ENCODE data around the gene TFPI. TPM values are rescaled to one million over a fixed set of nuclear protein-coding genes. Genes with fewer than 3 reads are reported as not detected.
A peak's percentile ranks its signal among the peaks of the same experiment; 100 is the strongest.

The TFPI gene
- total RNA-seq = 17.5 and 23.5 TPM in 2 replicates
- long read RNA-seq, transcript TFPI-201 (8 exons, 3,885 nt) = major isoform, 10 of 24 reads
- long read RNA-seq, partial matches to known transcripts = 6 of 24 reads
- long read RNA-seq, other reads (novel, unspliced or antisense) = 7 of 24 reads

DNA sequence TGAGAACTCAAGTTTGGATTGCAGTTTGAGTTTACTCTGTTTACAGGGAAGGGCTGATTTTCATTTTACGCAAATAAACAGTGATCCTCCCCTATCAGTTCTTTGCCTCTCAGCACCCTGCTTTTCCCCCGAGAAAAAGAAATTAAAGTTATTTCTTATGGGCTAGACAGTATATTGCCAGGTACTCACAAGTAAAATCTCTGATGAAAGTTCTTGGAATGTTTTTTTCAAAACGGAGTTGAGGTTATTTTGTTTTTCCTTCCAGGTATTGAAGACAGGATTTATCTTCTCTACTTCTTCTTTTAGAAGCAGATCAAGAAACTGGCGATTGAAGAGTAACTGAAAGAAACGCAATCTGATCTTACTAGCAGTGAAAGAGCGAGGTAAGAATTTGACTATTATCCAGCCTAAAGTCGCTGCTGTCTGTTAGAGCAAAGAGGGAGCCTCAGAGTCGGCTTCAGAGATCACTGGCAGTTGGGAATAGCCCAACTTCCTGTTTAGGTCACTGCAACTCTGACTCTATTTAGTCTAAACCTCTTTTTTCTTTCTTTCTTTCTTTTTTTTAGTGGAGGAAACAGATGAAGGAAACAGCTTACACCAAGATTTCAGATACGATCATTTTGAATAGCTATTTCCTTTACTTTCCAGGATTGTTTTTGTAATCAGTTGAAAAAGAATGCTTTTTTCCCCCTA, at the start of gene TFPI:
Gene TFPI, minus strand, starts transcription at position 425 of the 693 bp plus-strand sequence. CDS start 50,667 bp downstream, outside the sequence.
- no peak for DNase-seq (ENCODE audit: low spot score, unreplicated experiment)

DNA sequence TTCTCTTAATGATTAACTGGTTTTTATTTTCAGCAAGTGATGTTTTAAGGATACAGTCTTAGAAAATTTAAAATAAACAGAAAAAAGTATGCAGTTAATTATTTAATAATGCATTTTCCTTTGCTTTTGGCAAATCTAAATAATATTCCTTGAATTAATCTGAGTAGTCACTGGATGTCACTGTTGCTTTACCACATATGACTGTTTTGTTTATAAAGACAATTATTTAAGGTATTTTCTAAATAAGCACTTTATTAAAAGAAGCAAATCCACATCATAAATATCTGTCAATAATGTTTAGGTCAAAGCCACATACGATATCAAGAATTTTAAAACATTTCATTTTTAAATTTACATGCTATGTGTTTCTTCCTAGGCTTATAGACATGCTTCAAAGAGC, 40.6 kb upstream of the TFPI start:
- DNase-seq (ENCODE audit: low spot score, unreplicated experiment) = no peak
- no peak overlapping the region for H3K4me3 Mint-ChIP-seq (ENCODE audit: low read depth)
- H3K4me1 Mint-ChIP-seq (ENCODE audit: low read depth) = peaks cover 1% of the 10 kb centered on the region
- no peaks in the 10 kb centered on the region for H3K36me3 Mint-ChIP-seq (ENCODE audit: insufficient read depth)
- TF ChIP-seq, protein P1, sequence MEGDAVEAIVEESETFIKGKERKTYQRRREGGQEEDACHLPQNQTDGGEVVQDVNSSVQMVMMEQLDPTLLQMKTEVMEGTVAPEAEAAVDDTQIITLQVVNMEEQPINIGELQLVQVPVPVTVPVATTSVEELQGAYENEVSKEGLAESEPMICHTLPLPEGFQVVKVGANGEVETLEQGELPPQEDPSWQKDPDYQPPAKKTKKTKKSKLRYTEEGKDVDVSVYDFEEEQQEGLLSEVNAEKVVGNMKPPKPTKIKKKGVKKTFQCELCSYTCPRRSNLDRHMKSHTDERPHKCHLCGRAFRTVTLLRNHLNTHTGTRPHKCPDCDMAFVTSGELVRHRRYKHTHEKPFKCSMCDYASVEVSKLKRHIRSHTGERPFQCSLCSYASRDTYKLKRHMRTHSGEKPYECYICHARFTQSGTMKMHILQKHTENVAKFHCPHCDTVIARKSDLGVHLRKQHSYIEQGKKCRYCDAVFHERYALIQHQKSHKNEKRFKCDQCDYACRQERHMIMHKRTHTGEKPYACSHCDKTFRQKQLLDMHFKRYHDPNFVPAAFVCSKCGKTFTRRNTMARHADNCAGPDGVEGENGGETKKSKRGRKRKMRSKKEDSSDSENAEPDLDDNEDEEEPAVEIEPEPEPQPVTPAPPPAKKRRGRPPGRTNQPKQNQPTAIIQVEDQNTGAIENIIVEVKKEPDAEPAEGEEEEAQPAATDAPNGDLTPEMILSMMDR (IDR thresholded peaks at IDR 0.05; ENCODE audit: unreplicated experiment) = peak; percentile 21
- H3K27me3 Mint-ChIP-seq = no peaks in the 10 kb centered on the region
- no peak overlapping the region for H3K27ac Mint-ChIP-seq
- peaks cover 7% of the 10 kb centered on the region for H3K9me3 Mint-ChIP-seq (ENCODE audit: low read depth)

More for the DNA sequence above, at the start of gene TFPI:
- Mint-ChIP-seq H3K36me3 (ENCODE audit: insufficient read depth) (no peaks in the 10 kb centered on the region), H3K9me3 (ENCODE audit: low read depth) (peaks cover 4% of the 10 kb centered on the region), H3K27me3 (no peaks in the 10 kb centered on the region), H3K27ac (peak within 1 kb of the TSS; percentile 95), H3K4me3 (ENCODE audit: low read depth) (peak within 1 kb of the TSS; percentile 77), H3K4me1 (ENCODE audit: low read depth) (peaks cover 32% of the 10 kb centered on the region)
- TF ChIP-seq, protein P1 (IDR thresholded peaks at IDR 0.05; ENCODE audit: unreplicated experiment) = no peak

DNA sequence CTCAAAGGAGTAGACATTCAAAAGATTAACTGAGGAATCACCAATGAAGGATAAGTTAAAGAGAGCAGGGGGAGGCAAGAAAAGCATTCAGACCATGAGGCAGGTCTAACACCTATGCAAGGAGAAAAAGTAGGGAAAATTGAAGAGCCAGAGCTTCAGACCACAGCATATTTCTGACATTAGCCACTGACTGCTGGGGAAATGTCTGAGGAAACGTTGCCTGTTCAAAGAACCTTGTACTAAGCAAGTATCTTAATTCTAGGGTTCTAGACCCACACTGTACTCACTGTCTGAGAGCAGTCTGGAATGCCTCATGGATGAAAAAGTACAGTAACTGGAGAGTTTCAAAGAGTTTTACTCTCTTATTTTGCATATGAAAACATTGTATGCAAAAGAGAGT, 39.5 kb upstream of the TFPI start:
- no peak overlapping the region for H3K4me3 Mint-ChIP-seq (ENCODE audit: low read depth)
- peaks cover 1% of the 10 kb centered on the region for H3K4me1 Mint-ChIP-seq (ENCODE audit: low read depth)
- H3K9me3 Mint-ChIP-seq (ENCODE audit: low read depth) = peaks cover 8% of the 10 kb centered on the region
- H3K27me3 Mint-ChIP-seq = no peaks in the 10 kb centered on the region
- no peak overlapping the region for H3K27ac Mint-ChIP-seq
- DNase-seq (ENCODE audit: low spot score, unreplicated experiment) = no peak
- no peaks in the 10 kb centered on the region for H3K36me3 Mint-ChIP-seq (ENCODE audit: insufficient read depth)
- TF ChIP-seq, protein P1 (IDR thresholded peaks at IDR 0.05; ENCODE audit: unreplicated experiment) = no peak

DNA sequence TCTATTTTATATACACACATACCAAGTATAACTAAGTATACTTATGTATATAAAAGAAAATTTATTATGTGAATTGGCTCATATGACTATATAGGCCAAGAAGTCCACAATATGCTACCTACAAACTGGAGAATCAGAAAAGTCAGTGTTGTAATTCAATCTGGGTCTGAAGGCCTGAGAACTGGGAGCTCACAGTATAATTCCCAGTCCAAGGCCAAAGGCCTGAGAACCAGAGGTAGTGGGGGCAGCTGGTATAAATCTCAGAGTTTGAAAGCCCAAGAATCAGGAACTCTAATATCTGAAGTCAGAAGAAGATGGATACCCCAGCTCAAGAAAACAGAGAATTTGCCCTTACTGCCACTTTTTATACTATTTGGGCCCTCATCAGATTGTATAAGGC, 38.9 kb upstream of the TFPI start:
- Mint-ChIP-seq H3K4me3 (ENCODE audit: low read depth) (no peak overlapping the region), H3K27ac (no peak overlapping the region), H3K9me3 (ENCODE audit: low read depth) (peaks cover 8% of the 10 kb centered on the region), H3K27me3 (no peaks in the 10 kb centered on the region), H3K36me3 (ENCODE audit: insufficient read depth) (no peaks in the 10 kb centered on the region), H3K4me1 (ENCODE audit: low read depth) (peaks cover 1% of the 10 kb centered on the region)
- TF ChIP-seq, protein P1 (IDR thresholded peaks at IDR 0.05; ENCODE audit: unreplicated experiment) = no peak
- DNase-seq (ENCODE audit: low spot score, unreplicated experiment) = no peak

DNA sequence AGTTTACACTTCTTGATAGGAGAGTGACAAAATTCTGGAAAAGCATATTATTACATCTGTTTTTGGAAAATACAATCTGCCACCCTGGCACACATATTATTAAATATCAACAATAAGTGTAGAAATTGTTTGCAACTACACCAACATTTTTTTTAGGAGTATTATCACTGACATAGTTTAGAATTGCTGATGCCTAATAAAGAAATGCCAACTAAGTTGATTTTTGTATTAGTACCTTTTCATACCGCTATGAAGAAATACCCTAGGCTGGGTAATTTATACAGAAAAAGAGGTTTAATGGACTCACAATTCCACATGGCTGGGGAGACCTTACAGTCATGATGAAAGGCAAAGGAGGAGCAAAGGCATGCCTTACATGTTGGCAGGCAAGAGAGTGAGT, 35.9 kb upstream of the TFPI start:
- no peak for DNase-seq (ENCODE audit: low spot score, unreplicated experiment)
- Mint-ChIP-seq H3K9me3 (ENCODE audit: low read depth) (peaks cover 8% of the 10 kb centered on the region), H3K4me1 (ENCODE audit: low read depth) (peaks cover 1% of the 10 kb centered on the region), H3K36me3 (ENCODE audit: insufficient read depth) (no peaks in the 10 kb centered on the region), H3K4me3 (ENCODE audit: low read depth) (no peak overlapping the region), H3K27ac (no peak overlapping the region), H3K27me3 (no peaks in the 10 kb centered on the region)
- TF ChIP-seq, protein P1 (IDR thresholded peaks at IDR 0.05; ENCODE audit: unreplicated experiment) = no peak

Measured in progenitor cell of endocrine pancreas (in vitro differentiated cells).